OCI-LY7 (cell line): ENCODE data around the gene CD59. TPM values are rescaled to one million over a fixed set of nuclear protein-coding genes. Genes with fewer than 3 reads are reported as not detected.

Source experiments
- BruUV-seq: library from RNA; stranded (reverse); fragments of 400-500 nt; replicated peaks from 2 replicates; lab custom pipeline; 2021; lab: Mats Ljungman, UMichigan
- CTCF ChIA-PET: fragments of 300-600 bp; sonication (Branson Sonifier 250); formaldehyde crosslinking; loops from one replicate; lab custom pipeline; 2022; ENCODE audit warnings: antibody characterized with exemption; ENCODE audit not compliant: unreplicated experiment; lab: Charles Lee
- POLR2A ChIA-PET: fragments of 300-600 bp; sonication (Branson Sonifier 250); formaldehyde crosslinking; loops from one replicate; lab custom pipeline; 2022; ENCODE audit warnings: antibody characterized with exemption; lab: Charles Lee
- DNase-seq: peaks from one replicate; pipeline ENCODE4 v3.0.0-alpha.2; 2015; ENCODE audit warnings: low spot score
- H2AFZ ChIP-seq: fragments of 200-600 bp; sonication (generic), shearing (Covaris generic); 2 replicates; pipeline ENCODE4 v1.6.1; 2014; ENCODE audit warnings: mild to moderate bottlenecking, antibody characterized with exemption, low read length, moderate library complexity
- H3K27ac ChIP-seq: fragments of 200-600 bp; sonication (generic); 2 replicates; pipeline ENCODE4 v1.5.1; 2014; ENCODE audit warnings: mixed run types, low read depth, mild to moderate bottlenecking, moderate library complexity, low read length, inconsistent platforms; ENCODE audit not compliant: poor library complexity, severe bottlenecking
- H3K36me3 ChIP-seq: fragments of 200-600 bp; sonication (generic); 2 replicates; pipeline ENCODE4 v1.6.1; 2014; ENCODE audit warnings: mild to moderate bottlenecking, antibody characterized with exemption, low read length, moderate library complexity, mixed read lengths; ENCODE audit not compliant: insufficient read depth
- H3K4me1 ChIP-seq: fragments of 200-600 bp; sonication (generic); 2 replicates; pipeline ENCODE4 v1.5.1; 2014; ENCODE audit warnings: mild to moderate bottlenecking, low read length; ENCODE audit not compliant: insufficient read depth, poor library complexity, severe bottlenecking
- H3K4me2 ChIP-seq: fragments of 200-600 bp; sonication (generic); 2 replicates; pipeline ENCODE4 v1.6.1; 2014; ENCODE audit warnings: mild to moderate bottlenecking, low read length
- H3K4me3 ChIP-seq: fragments of 200-600 bp; sonication (generic); 2 replicates; pipeline ENCODE4 v1.5.1; 2014; ENCODE audit warnings: mild to moderate bottlenecking, low read depth, low read length; ENCODE audit not compliant: poor library complexity, severe bottlenecking
- H3K79me2 ChIP-seq: fragments of 200-600 bp; sonication (generic); 2 replicates; pipeline ENCODE4 v1.6.1; 2016; ENCODE audit warnings: low read depth, mild to moderate bottlenecking, low read length, moderate library complexity, mixed read lengths; ENCODE audit not compliant: insufficient read depth
- H3K9me2 ChIP-seq: fragments of 200-600 bp; sonication (generic); 2 replicates; pipeline ENCODE4 v1.6.1; 2016; ENCODE audit warnings: mild to moderate bottlenecking, low read length, mixed read lengths; ENCODE audit not compliant: insufficient read depth
- H3K9me3 ChIP-seq: fragments of 200-600 bp; sonication (generic); 2 replicates; pipeline ENCODE4 v1.6.1; 2014; ENCODE audit warnings: mild to moderate bottlenecking, mixed run types, low read length, mixed read lengths
- H4K20me1 ChIP-seq: fragments of 200-600 bp; sonication (generic); 2 replicates; pipeline ENCODE4 v1.6.1; 2014; ENCODE audit warnings: mild to moderate bottlenecking, antibody characterized with exemption, low read length, moderate library complexity, mixed read lengths; ENCODE audit not compliant: insufficient read depth
- EZH2phosphoT487 ChIP-seq: fragments of 200-600 bp; sonication (generic); IDR thresholded peaks from 2 replicates; pipeline ENCODE4 v1.6.1; 2018; ENCODE audit warnings: low read depth, borderline replicate concordance, mild to moderate bottlenecking, mixed run types, antibody characterized with exemption, low read length, moderate library complexity, mixed read lengths
- intact Hi-C: fragments of 100-400 bp; cut with micrococcal nuclease; formaldehyde crosslinking; loops from one replicate; pipeline ENCODE4 v1.10.0; 2022; ENCODE audit not compliant: unreplicated experiment
- total RNA-seq, 2 experiments: library from RNA; depleted of rRNA in 1 of 2; stranded (reverse); fragments of >200 nt in 1 of 2; shearing (Covaris generic) in 1 of 2; gene quantifications; 2 replicates each; pipeline ENCODE4 v1.2.3, GENCODE V29; 2014 to 2022
- TF ChIP-seq, protein P1 (sequence below): fragments of 200-600 bp; sonication (generic); conservative IDR thresholded peaks from 2 replicates; pipeline ENCODE4 v1.5.1; 2014; ENCODE audit warnings: mild to moderate bottlenecking, antibody characterized with exemption, low read length, moderate library complexity, mixed read lengths

The CD59 gene
- total RNA-seq, 2 experiments from 2014 or later: 20.2 to 35.5 TPM

DNA sequence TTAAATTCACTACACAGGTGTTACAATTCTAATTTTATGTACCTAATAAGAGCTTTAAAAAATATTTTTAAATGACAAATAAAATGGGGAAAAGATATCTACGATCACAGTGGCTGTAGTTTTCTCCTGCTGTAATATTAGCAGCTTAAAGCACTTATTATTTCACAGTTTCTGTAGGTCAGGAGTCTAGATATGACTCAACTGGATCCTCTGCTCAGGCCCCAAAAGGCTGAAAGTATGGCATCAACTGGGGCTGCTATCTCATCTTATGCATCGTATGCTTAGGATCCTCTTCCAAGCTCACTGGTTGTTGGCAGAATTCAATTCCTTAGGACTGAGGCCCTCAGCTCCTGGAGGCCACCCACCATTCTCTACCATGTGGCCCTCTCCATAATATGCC lies 25.2 kb upstream of the CD59 start:
- POLR2A ChIA-PET: interaction anchor here (0.6 to 1.4 kb wide), 7 partner anchors 11 to 248 kb away, joined by 3 to 8 read pairs (median 4); no protein-coding TSS in a partner anchor
- no peak overlapping the region for H3K27ac ChIP-seq
- peaks cover 39% of the 10 kb centered on the region for H3K36me3 ChIP-seq
- H4K20me1 ChIP-seq: no peaks in the 10 kb centered on the region
- no peaks in the 10 kb centered on the region for H3K9me2 ChIP-seq
- H3K79me2 ChIP-seq: no peaks in the 10 kb centered on the region
- H2AFZ ChIP-seq: no peak overlapping the region
- H3K9me3 ChIP-seq: no peaks in the 10 kb centered on the region
- TF ChIP-seq, protein P1, sequence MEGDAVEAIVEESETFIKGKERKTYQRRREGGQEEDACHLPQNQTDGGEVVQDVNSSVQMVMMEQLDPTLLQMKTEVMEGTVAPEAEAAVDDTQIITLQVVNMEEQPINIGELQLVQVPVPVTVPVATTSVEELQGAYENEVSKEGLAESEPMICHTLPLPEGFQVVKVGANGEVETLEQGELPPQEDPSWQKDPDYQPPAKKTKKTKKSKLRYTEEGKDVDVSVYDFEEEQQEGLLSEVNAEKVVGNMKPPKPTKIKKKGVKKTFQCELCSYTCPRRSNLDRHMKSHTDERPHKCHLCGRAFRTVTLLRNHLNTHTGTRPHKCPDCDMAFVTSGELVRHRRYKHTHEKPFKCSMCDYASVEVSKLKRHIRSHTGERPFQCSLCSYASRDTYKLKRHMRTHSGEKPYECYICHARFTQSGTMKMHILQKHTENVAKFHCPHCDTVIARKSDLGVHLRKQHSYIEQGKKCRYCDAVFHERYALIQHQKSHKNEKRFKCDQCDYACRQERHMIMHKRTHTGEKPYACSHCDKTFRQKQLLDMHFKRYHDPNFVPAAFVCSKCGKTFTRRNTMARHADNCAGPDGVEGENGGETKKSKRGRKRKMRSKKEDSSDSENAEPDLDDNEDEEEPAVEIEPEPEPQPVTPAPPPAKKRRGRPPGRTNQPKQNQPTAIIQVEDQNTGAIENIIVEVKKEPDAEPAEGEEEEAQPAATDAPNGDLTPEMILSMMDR: no peak
- TF ChIP-seq EZH2phosphoT487: no peak
- CTCF ChIA-PET: interaction anchor here (0.6 kb wide), 1 partner anchor 45 kb away, joined by 3 read pairs; no protein-coding TSS in a partner anchor
- no TSS peak for BruUV-seq
- no peak for DNase-seq
- H3K4me3 ChIP-seq: no peak overlapping the region
- H3K4me2 ChIP-seq: no peak overlapping the region
- no peaks in the 10 kb centered on the region for H3K4me1 ChIP-seq
- intact Hi-C loops: no loop called here

GRCh38 chr11:33753304-33753967 lies 17.2 kb upstream of the CD59 start:
- intact Hi-C loops: no loop called here
- no TSS peak for BruUV-seq
- H3K79me2 ChIP-seq: no peaks in the 10 kb centered on the region
- H4K20me1 ChIP-seq: no peaks in the 10 kb centered on the region
- H3K9me2 ChIP-seq: no peaks in the 10 kb centered on the region
- H2AFZ ChIP-seq: no peak overlapping the region
- H3K4me1 ChIP-seq: peaks cover 8% of the 10 kb centered on the region
- H3K36me3 ChIP-seq: peaks cover 21% of the 10 kb centered on the region
- H3K4me3 ChIP-seq: no peak overlapping the region
- TF ChIP-seq, protein P1: no peak
- no peak for TF ChIP-seq EZH2phosphoT487
- H3K27ac ChIP-seq: no peak overlapping the region
- H3K4me2 ChIP-seq: 0 out of 2 replicates have a peak overlapping the region, but pooled peaks have one; percentile 2
- CTCF ChIA-PET: no interaction called here
- no peaks in the 10 kb centered on the region for H3K9me3 ChIP-seq
- no peak for DNase-seq
- POLR2A ChIA-PET: interaction anchor here (0.9 to 1.7 kb wide), 2 partner anchors 14 to 33 kb away, joined by 6 to 9 read pairs; no protein-coding TSS in a partner anchor

DNA sequence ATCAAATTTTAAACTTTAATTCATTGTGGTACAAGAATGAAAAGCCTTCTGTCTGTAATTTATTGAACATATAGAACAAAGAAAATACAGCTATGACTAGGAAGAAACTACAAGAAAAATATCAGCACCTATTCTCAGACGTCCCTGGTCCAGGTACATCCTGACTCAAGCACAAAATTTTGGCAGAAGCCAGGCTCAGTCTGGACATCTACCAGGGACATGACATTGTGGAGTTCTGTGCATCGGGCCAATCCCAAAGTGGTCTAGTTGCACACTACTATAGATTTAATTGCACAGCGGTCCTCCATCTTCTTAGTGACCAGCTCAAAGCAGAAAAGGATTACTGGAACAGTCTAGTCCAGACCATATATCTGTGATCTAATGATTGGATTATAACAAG lies 15.7 kb upstream of the CD59 start:
- intact Hi-C loops: no loop called here
- Histone ChIP-seq H3K36me3 (peaks cover 12% of the 10 kb centered on the region), H3K27ac (no peak overlapping the region)

More for the DNA sequence above, 15.7 kb upstream of the CD59 start:
- H3K79me2 ChIP-seq: no peaks in the 10 kb centered on the region
- H3K4me2 ChIP-seq: no peak overlapping the region
- no peak overlapping the region for H3K4me3 ChIP-seq
- no peaks in the 10 kb centered on the region for H3K9me2 ChIP-seq
- H4K20me1 ChIP-seq: no peaks in the 10 kb centered on the region
- no peaks in the 10 kb centered on the region for H3K9me3 ChIP-seq
- no peak for DNase-seq
- no TSS peak for BruUV-seq
- CTCF ChIA-PET: no interaction called here
- POLR2A ChIA-PET: no interaction called here
- H3K4me1 ChIP-seq: peaks cover 8% of the 10 kb centered on the region
- H2AFZ ChIP-seq: no peak overlapping the region
- TF ChIP-seq EZH2phosphoT487: no peak
- TF ChIP-seq, protein P1: no peak
